NCI-H1436 (cell line): Measurements from ENCODE around the gene PAGE5.

ENCODE experiments used
- DNase-seq: peaks from one replicate; lab custom pipeline; 2025; lab: John Stamatoyannopoulos, UW

Gene PAGE5, protein sequence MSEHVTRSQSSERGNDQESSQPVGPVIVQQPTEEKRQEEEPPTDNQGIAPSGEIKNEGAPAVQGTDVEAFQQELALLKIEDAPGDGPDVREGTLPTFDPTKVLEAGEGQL

DNA sequence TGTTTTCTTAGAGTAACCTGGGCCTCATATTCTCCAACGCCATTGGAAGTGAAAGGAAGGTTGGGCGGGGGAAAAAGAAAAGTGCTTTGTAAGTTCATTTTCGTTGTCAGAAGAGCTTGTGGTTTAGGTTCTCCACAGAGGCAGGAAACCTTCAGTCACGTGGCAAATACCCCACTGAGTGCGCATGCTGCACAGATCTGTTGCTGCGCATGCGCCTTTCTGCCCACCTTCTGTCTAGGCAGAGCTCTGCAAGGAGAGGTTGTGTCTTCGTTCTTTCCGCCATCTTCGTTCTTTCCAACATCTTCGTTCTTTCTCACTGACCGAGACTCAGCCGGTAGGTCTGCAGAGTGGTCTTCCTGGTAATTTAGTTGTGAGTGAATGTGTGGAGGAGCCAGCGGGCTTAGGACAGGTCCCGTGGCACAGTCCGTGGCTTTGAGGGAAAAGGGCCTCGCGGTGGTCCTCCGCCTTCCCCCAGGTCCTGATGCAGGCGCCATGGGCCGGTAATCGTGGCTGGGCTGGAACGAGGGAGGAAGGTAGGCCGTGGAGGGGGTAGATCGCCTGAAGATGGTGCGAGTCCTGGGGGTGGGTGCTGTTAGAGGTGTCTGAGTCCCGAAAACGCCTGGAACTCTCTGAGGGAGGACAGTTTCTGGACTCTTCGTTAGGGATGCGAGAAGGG lies at the start of gene PAGE5:
Gene PAGE5, plus strand, starts transcription at position 228 of the 676 bp plus-strand sequence. CDS start 1,037 bp downstream, outside the sequence.
- no peak for DNase-seq

DNA sequence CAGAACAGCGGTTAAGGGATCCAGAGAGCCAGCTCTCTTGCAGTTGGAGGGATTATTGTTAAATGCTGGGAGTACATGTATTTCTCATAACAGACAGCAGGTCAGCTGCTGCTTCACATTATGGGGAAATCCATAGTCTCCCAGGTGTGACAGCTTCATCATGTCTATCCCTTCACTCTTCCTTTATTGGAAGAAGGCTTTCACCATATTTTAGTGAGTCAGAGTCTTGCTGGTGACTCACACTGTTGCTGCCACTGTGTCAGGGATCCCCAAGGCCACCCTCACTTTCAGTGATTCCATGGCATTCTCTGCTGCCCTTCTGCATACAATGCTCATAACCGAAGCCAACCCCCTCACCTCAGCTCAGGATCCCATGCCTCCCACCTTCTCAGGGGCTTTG lies 32.9 kb upstream of the PAGE5 start:
- no peak for DNase-seq

DNA sequence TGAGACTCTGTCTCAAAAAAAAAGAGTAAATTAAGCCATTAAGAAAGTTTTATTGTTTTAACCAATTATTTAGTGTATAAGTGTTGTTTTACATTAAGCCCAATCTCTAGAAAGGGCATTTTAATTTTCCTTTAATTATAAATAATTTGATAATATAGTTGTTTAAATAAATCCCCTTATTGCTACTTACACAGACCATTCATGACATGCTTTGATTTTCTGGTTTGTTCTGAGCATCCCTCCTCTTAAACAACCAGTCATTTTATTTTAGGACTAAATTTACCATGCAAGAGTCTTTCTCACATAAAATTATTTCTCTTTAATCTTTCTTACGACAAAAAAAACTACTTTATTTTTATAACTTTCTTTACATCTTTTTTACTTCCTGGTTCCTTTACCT lies 23.5 kb upstream of the PAGE5 start:
- DNase-seq: no peak

DNA sequence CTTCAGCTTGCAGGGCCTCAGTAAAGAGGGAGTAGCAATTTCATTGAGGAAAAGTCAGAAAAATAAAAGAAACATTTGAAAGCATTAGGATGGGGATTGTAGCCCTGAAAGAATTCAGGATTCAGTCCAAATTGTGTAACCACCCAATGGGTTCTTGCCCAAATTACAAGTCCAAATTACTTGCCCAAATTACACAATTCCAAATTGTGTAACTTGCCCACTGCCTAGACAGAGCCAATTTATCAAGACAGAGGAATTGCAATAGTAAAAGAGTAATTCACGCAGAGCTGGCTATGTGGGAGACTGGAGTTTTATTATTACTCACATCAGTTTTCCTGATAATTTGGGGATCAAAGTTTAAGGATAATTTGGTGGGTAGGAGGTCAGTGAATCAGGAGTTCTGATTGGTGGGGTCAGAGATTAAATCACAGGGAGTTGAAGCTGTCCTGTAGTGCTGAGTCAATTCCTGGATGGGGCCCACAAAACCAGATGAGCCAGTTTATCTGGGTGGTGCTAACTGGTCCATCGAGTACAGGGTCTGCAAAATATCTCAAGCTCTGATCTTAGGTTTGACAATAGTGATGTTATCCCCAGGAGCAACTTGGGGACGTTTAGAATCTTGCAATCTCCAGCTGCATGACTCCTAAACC lies 18.1 kb upstream of the PAGE5 start:
- no peak for DNase-seq

DNA sequence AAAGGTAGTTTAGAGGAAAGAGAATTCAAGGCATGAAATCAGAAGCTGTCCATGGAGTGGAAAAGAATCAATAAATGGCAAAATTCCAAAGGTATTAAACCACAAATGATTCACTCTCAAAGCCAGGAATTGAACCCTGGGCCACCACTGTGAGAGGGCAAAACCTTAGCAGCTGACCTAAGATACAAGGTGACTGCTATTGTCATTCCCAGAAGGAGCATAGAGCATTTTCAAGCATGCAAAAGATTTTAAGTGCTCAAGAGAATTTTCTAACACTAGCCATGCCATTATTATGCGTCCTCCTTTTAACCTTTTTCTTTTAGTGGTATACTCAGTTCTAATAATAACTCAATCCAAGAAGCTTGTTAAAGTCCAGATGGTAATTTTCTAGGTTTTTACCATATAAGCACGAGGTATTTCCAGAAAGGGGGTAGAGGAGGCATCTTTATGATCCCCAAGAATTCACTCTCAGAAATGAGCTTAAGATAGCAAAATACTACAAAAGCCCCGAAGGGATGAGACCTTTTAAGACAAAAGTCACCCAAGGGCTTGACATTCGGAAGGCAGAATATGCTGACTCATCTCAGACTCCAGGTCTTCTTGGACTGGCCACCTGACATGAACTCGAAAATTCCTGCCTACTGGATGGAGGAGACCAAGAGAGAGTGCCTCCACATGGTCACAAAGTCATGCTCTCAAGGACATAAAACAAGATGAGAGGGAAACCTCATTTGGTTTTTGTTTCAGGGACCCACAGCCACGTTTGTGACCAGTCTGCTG lies 13.8 kb upstream of the PAGE5 start:
- no peak for DNase-seq

DNA sequence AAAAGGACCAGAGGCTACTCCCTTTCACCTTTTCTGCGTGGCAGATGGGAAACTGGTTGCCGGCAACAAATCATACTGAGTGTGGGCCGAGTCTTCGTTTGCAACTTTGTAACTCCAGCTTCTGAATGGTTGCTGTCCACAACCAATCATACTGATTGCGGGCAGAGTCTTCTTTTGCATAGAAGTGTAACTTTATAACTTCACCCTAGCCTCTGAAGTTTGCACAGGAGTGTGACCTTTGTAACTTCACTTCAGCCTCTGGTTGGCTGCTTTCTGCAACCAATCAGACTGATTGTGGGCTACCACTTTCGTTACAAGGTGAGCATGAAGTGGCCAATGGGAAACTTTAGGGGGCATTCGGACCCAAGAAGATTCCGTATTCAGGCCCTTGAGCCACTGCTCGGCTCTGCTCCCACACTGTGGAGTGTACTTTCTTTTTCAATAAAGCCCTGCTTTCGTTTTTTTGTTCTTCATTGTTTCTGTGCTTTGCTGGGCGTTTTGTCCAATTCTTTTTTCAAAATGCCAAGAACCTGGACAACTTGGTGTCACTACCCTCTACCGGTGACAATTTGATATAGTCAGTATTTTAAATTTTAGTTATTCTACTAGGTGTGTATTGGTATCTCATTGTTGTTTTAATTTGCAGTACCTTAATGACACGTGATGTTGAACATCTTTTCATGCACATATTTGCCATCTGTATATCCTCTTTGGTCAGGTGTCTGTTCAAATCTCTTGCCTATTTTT lies 9.0 kb upstream of the PAGE5 start:
- DNase-seq: peak; percentile 1

DNA sequence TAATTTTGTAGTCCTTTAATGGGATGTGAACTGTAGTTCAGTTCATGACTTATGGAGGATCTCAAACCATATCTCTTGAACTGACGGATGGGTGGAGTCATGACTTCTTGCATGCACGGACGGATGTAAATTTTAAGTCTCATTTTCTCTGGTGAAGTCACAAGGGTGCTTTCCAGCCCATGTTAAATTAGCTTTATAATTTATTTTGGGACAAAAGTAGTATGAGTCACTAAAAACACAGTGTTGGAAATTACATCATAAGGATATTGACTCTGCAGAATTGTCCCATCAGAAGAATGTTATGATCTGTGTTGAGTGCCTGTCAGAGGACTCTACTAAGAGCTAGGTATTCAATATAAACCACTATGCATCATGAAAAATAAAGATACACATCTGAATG lies 6.8 kb upstream of the PAGE5 start:
- no peak for DNase-seq

DNA sequence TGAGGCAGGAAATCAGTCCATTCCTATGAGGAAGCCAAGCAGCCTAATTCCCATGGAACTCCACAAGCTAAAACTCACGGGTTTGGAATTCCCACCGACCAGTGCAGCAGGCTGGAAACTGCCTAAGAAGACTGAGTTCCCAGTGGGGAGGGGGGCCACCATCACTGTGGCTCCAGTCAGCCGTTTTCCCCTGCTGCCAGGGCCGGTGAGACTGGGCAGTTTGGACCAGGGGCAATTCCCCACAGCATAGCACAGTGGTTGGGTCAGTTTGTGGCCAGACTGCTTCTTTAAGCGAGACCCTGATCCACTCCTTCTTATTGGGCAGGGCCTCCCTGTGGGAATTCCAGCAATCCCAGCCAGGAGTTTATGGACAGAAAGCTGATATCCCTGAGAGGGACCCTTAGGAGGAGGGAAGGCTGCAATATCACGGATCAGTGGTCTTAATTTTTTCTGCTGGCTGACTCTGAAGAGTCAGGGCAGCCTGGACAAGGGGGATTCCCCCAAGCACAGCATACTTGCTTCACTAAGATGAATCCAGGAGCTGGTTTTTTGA lies 20.7 kb downstream of the PAGE5 start:
- no peak for DNase-seq

DNA sequence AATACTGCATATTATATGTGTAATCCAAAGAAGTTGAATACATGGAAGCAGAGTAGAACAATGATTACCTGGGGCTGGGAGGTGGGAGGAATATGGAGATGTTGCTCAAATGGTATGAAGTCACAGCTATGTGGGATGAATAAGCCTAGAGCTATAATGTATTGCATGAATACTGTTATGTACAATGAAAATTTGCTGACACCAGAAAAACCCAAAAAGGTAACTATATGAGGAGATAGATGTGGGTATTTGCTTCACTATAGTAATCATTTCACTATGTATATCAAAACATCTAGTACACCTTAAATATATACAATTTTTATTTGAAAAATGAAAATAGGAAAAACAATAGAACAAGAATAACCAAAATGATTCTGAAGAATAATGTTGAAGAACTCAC lies 33.4 kb downstream of the PAGE5 start:
- DNase-seq: no peak

DNA sequence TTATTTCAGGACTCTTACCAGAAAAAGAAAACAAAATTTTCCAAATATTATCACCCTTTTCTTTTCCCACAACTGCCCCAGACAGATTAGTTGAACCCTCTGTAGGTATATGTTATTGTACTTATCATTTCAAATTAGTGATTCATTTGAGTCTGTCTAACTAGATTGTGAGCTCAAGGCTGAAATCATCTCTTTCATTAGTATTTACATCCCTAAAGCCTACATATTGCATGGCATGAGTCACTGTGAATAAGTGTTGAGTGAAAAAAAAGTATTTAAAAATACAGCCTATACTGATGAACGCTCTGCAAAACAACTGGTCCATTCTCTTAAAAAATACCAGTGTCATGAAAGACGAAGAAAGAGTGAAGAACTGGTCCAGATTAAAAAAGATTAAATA lies 40.7 kb downstream of the PAGE5 start:
- DNase-seq: no peak

DNA sequence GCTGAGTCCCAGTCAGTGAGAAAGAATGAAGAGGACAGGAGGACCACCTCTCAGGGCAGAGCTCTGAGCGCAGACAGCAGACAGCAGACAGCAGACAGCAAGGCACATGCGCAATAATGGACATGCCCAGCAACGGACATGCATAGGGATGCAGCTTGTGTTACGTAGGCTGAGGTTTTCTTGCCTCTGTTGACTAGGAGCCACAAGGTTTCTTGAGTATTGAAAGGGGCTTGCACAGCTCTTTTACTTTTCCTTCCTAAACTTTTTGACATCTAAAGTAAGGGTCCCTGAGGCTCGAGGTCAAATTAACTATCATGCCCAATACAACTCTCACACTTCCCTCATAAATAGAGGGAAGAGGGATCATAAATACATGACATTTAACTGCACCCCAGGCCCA lies 44.7 kb downstream of the PAGE5 start, which contains the start of gene PAGE3:
Gene PAGE3, minus strand, starts transcription at position 101 of the 400 bp plus-strand sequence. CDS start 1,013 bp downstream, outside the sequence.
- no peak for DNase-seq
